Cortex of kidney (tissue), 1 donor: Measurements from ENCODE around the gene PFDN1.

Experiments
- DNase-seq: peaks from one replicate; lab custom pipeline; 2025; lab: John Stamatoyannopoulos, UW

Gene PFDN1

GRCh38 chr5:140259500-140259899, 43.4 kb downstream of the PFDN1 start:
- DNase-seq: no peak

DNA sequence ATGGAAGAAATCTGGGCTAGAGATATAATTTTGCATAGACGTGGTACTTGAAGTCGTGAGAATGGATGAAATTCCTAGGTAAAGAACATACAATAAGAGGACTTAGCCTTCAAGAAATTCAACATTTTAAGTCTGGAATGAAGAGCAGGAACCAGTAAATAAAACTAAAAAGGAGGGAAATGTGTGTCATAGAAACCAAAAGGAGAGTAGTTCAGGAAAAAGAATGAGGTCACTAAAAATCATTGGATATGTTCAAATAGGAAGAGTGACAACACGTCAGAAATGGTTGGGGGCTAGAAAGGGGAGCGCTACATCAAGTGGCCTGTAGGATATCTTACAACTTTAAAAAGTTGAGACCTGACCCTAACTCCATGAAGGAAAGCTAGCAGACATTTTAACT, 44.0 kb downstream of the PFDN1 start:
- no peak for DNase-seq

DNA sequence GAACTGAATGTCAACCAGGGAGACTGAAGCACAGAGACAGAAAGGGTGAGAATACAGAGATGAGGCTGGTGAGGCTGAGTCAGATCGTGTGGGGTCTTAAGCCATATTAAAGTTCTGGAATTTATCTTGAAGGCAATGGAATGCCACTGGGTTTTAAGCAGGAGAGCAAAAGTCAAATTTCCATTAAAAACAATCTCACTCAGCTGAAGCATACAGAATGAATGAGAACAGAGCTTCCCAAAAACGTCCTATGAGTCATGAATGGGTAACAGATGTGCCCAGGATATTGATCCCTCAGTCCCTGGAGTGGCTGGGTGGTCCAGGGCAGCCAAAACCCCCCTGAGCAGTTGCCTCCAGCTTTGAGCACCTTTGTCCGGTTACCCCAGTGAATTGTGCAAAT, 44.9 kb downstream of the PFDN1 start:
- no peak for DNase-seq

DNA sequence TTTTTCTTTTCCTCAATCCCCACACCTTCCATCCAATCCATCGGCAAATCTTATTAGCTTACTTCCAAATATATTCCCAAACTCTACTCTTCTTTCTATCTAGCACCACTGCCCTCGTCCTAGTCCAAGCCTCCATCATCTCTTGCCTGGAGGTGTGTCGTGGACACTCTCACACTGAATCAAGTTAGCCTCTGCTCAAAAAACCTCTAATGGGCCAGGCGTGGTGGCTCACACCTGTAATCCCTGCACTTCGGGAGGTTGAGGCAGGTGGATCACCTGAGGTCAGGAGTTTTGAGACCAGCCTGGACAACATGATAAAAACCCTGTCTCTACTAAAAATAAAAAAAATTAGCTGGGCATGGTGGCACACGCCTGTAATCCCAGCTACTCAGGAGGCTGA, 46.2 kb downstream of the PFDN1 start:
- DNase-seq: no peak

DNA sequence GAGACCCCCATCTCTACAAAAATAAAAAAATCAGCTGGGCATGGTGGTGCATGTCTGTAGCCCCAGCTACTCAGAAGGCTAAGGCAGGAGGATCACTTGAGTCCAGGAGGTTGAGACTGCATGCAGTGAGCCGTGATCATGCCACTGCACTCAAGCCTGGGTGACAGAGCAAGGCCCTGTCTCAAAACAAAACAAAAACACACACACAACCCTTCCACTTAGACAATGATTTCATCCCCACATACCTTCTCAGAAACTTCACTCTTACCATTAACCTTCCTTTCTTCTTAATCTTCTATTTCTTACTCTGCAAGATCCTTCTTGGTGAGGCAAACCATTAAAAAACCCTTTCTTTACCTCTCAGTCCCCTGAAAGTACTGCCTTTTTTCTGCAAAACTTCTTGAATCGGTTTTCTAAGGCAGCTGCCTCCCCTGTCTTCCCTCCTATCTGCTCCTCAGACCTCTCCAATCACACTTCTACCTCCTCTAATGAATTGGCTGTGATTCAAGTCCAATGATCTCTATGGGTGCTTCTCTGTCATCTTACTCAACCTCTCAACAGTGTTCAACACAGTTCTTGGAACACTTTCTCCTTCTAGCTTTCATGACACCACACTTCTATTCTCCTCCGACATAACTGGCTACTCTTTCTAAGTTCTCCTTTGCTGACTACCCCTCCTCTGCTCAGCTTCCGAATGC, 47.3 kb downstream of the PFDN1 start:
- no peak for DNase-seq

- no peak for DNase-seq
These were observed 48.9 kb downstream of the PFDN1 start for GRCh38 chr5:140253985-140254384.

- no peak for DNase-seq
These were observed 50.3 kb downstream of the PFDN1 start for GRCh38 chr5:140252470-140253126.

DNA sequence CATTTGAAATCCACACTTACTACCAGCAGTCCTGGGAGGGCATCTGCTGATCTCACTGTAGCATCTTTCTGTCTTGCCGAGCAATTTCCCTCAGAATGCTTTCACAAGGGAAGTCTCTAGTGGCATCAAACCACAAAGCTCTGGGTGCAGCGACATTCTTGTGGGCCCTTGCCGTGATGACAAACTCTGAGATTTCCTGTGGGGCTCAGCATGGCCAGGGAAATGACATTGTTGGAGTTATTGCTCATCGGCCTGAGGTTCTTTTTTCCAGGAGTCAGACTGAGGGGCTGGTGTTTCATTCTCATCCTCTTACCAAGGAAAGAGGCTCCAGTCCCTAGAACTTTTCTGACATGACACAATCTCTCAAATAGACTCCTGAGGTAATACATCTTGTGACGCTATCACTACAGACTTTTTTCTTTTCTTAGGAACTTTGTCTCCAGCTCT, 51.4 kb downstream of the PFDN1 start:
- DNase-seq: no peak

DNA sequence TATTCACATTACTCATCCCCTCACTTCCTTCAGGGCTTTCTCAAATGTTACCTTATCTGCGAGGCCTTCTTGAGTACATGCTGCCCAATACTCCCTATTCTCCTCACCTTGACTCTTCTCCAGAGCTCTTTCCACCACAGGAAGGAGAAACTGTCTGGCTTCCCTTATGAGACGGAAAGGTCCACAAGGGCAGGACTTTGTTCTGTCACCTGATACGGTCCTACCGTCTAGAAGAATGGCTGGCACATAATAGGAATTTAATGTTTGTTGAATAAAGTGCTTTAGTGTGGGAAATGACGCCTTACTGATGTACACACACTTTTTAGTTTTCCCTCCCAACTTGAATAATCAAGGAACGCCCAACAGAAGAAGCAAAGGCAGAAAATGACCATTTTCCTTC, 52.5 kb downstream of the PFDN1 start:
- no peak for DNase-seq

GRCh38 chr5:140249536-140249935, 53.4 kb downstream of the PFDN1 start:
- DNase-seq: no peak

DNA sequence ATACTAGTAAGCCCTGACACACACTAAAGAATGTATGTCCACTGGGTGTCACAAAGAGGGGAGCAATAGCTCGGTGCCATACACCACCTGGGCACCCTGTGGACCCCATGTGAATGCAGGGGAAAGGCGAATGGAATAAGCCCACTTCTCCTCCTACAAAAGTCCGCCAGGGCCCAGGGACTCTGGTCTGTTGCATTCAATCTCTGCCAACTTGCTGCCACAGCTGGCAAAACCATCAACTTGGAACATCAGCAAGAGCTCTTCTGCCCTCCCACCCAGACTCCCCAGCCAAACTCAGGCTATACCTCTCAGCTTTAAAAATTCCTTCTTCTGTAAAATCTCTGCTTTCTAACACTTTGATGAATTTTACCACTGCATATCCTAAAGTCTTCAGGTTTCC, 54.5 kb downstream of the PFDN1 start:
- DNase-seq: no peak

- no peak for DNase-seq
These were observed 56.4 kb downstream of the PFDN1 start for GRCh38 chr5:140246378-140247122.

- no peak for DNase-seq
These were observed 57.0 kb downstream of the PFDN1 start for GRCh38 chr5:140245926-140246325.

- DNase-seq: no peak
These were observed 57.6 kb downstream of the PFDN1 start for GRCh38 chr5:140245341-140245740.

DNA sequence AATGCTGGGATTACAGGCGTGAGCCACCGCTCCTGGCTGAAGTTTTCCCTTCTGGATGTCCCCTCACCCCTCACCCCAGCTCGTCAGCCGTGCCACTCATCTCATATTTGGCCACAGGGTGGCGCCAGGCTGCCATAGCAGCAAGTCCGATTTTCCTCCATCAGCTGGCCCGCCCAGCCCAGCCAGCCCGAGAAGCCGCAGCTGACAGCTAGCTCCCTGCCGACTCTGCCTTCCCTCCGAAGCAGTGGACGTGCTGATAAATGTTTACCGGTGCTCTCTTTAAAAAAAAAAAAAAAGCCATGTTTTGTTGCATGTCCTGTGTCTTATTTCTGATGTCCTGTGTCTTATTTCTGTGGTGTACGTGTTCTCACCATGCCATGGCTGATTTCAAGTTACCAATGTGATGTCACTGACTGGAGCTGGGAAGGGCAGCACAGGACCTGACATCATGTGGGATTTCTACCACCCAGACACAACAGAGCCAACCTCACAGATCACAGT, 58.3 kb downstream of the PFDN1 start:
- DNase-seq: no peak

DNA sequence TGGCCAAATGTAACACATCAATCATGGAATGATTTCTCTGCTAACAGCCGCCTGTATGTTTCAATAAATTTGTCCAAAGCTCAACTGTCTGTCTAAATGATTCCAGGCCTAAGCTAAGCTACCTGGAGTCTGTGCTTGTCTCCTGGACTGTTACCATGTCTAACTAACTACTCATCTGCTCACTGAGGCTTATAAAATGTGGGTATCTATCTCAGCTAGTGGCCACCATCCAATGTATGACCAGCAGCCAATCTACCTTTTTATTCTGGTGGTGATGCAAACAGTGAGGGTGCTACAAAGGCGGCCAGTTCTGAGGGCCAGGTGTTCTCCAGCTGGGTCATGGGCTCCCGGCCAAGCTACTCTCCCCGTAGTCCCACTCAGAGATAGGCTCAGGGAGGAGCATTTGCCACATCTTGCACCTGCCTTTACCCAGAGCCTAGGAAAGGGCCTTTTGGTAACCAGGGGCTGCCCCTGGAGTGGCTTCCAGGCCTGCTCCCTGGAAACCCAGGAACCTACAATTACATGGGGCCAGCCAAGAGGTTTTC, 59.1 kb downstream of the PFDN1 start:
- no peak for DNase-seq

DNA sequence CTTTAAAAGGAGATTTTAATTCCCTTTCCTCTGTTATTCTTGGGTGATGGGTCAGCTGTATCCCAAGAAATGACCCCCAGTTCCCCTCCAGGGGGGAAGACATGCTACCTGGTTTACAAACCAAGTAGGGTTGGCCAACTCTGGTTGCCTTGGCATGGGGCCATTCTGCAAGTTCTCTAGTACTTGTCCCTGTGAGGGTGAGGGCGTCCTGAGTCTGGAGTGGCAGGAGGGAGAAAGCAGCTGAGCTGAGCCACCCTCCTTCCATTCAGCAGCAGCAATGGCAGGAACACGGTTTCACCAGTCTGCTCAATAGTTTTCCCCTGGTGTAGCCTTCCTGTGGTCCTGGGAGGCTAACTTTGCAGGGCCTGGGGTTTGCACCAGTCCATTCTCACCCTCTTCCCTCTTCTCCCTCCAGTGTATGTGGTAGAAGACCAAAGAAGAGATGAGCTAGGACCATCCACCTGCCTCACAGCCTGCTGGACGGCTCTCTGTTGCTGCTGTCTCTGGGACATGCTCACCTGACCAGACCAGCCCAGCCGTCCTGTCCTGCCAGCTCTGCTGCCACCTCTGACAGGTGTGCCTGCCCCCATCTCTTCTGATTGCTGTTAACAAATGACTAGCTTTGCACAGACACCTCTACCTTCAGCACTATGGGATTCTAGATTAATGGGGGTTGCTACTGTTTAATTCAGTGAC, 59.9 kb downstream of the PFDN1 start:
- no peak for DNase-seq

- no peak for DNase-seq
These were observed 60.8 kb downstream of the PFDN1 start for GRCh38 chr5:140242099-140242498.

DNA sequence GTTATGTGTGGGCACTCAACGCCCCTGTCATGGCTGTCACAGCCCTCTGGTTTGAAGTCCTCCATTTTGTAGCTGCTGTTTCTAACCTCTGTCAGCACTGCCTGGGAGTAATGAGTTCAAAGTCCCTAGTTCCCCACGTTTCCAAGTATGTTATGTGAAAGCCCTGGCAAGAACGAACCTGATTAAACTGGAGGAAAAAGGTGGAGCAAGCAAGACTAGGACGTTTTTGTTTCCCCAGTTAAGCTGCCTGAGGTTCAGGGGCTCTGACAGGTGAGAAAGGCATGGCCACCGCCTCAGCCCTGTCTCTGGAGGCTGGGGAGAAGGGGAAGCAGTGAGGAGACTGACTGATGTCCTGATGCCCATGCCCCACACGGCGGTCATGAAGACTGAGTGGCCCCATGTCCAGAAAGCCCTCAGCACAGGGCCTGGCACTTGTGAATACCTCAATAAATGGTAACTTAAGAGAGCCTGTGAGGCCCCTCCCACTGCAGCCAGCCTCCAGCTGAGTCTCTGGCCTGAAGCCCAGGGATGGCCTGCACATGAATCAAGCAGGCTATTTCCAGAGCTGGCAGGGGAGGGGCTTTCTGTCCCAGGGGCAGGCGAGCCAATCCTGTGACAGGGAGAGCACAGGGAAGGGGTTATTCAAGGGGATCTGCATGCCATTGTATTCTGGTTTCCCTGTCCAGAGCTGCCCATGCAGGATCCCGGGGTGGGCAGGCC, 61.8 kb downstream of the PFDN1 start:
- DNase-seq: no peak

DNA sequence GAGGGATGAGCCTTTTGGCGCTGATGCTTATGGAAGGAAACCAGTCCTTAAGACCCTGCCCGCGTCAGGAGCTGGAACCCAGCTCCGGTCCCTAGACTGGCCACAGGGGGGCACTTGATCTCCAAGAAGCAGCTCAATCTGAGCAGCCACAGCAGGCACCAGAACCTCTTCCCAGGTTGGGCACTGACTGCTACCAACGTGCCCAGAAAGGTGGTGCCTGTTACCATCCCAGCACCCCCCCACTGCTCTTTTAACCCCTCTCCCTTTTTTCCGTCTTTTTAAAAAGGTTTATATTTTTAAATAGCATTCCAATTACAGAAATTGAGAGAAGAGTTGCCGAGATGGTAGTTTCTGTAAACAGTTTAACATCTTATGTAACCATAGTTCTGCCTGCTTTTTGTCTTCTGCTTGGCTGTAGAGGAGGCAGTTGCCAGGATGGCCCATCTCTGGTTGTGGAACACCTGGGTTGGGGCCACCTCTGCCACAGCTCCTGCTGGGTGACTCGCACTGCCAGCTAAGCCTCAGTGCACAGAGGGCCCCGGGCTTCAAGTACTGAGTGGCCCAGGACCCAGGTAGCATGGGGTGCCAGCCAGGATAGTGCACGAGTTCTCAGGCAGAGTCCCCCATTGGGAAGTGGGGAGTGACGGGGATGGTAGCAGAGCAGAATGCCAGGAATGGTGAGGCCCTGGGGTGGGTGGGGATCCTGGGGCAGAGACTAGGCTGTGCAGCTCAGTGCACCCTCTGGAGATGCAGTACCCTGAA, 62.8 kb downstream of the PFDN1 start:
- DNase-seq: no peak

DNA sequence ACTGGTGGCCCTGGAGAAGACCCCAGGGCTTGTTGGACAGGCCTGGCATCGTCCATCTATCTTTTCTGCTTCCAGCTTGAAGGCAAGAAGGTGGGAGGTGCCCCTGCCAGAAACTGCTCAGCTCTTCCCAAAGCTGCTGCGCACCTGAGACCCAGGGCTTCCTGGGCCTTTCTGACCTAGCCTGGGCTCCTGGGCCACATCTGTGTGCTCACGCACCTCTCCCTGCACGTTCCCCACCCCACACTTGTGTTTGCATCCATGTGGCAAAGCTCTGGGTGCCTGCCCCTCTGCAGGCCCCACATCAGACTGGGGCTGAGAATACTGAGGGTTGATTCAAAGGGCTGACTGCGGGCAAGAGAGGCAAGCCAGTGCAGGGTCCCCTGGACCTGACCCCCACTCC, 63.4 kb downstream of the PFDN1 start:
- DNase-seq: no peak
